SK-N-SH treated with all-trans-retinoic acid at 6 μM for 48 hours (cell line): Measurements from ENCODE around the gene AKT2.

Experiments
- ATAC-seq: fragments of 200-7000 bp; cut with Tn5 transposase; 3 replicates; pipeline ENCODE4 v1.9.1; 2020; ENCODE audit warnings: mild to moderate bottlenecking, moderate library complexity
- BACH2 ChIP-seq: fragments of 250-450 bp; sonication (Bioruptor Pico); IDR thresholded peaks from 2 replicates; pipeline ENCODE4 v1.9.0; 2021; ENCODE audit warnings: mild to moderate bottlenecking, borderline replicate concordance
- CSDC2 ChIP-seq: fragments of 250-450 bp; sonication (Bioruptor Pico); IDR thresholded peaks from 2 replicates; pipeline ENCODE4 v1.5.0; 2020; ENCODE audit warnings: mild to moderate bottlenecking, moderate library complexity
- ESRRG ChIP-seq: fragments of 250-450 bp; sonication (Bioruptor Pico); IDR thresholded peaks from 2 replicates; pipeline ENCODE4 v1.6.1; 2021; ENCODE audit warnings: mild to moderate bottlenecking
- GLIS3 ChIP-seq: fragments of 250-450 bp; sonication (Bioruptor Pico); IDR thresholded peaks from 2 replicates; pipeline ENCODE4 v1.5.0; 2020; ENCODE audit warnings: mild to moderate bottlenecking, moderate library complexity
- ISL1 ChIP-seq: fragments of 250-450 bp; sonication (Bioruptor Pico); IDR thresholded peaks from 2 replicates; pipeline ENCODE4 v2.1.2; 2022; ENCODE audit warnings: mild to moderate bottlenecking, moderate library complexity
- PPARA ChIP-seq: fragments of 250-450 bp; sonication (Bioruptor Pico); IDR thresholded peaks from 2 replicates; pipeline ENCODE4 v1.5.0; 2020; ENCODE audit warnings: mild to moderate bottlenecking, borderline replicate concordance
- RARB ChIP-seq: fragments of 250-450 bp; sonication (Bioruptor Pico); IDR thresholded peaks from 2 replicates; pipeline ENCODE4 v1.8.0; 2021; ENCODE audit warnings: mild to moderate bottlenecking, moderate library complexity
- TCF4 ChIP-seq: fragments of 250-450 bp; sonication (Bioruptor Pico); IDR thresholded peaks from 2 replicates; pipeline ENCODE4 v1.8.0; 2021; ENCODE audit warnings: mild to moderate bottlenecking, moderate library complexity, borderline replicate concordance
- TOX ChIP-seq: fragments of 250-450 bp; sonication (Bioruptor Pico); IDR thresholded peaks from 2 replicates; pipeline ENCODE4 v1.8.0; 2021; ENCODE audit warnings: mild to moderate bottlenecking, moderate library complexity, borderline replicate concordance
- ZC3H10 ChIP-seq: fragments of 250-450 bp; sonication (Bioruptor Pico); IDR thresholded peaks from 2 replicates; pipeline ENCODE4 v1.5.1; 2021; ENCODE audit warnings: mild to moderate bottlenecking, moderate library complexity
- ZFP3 ChIP-seq: fragments of 250-450 bp; sonication (Bioruptor Pico); IDR thresholded peaks from 2 replicates; pipeline ENCODE4 v1.5.0; 2020; ENCODE audit warnings: mild to moderate bottlenecking, moderate library complexity
- ZFP30 ChIP-seq: fragments of 450-650 bp; formaldehyde crosslinking; IDR thresholded peaks from 2 replicates; pipeline ENCODE4 v1.5.0; 2022; ENCODE audit warnings: mild to moderate bottlenecking, moderate library complexity
- ZNF565 ChIP-seq: fragments of 450-650 bp; formaldehyde crosslinking; conservative IDR thresholded peaks from 2 replicates; pipeline ENCODE4 v1.5.0; 2020; ENCODE audit warnings: low read depth, mild to moderate bottlenecking, moderate library complexity
- ZNF70 ChIP-seq: fragments of 450-650 bp; formaldehyde crosslinking; IDR thresholded peaks from 2 replicates; pipeline ENCODE4 v1.5.0; 2020; ENCODE audit warnings: mild to moderate bottlenecking, moderate library complexity
- ZNF8 ChIP-seq: fragments of 450-650 bp; formaldehyde crosslinking; IDR thresholded peaks from 2 replicates; pipeline ENCODE4 v1.5.0; 2020; ENCODE audit warnings: mild to moderate bottlenecking, moderate library complexity
- TF ChIP-seq, protein P1 (sequence below): fragments of 250-450 bp; sonication (Bioruptor Pico); IDR thresholded peaks from 2 replicates; pipeline ENCODE4 v1.5.0; 2020; ENCODE audit warnings: mild to moderate bottlenecking, moderate library complexity
- TF ChIP-seq, protein P2 (sequence below): fragments of 250-450 bp; sonication (Bioruptor Pico); IDR thresholded peaks from 2 replicates; pipeline ENCODE4 v1.5.1; 2020; ENCODE audit warnings: low read depth, mild to moderate bottlenecking, moderate library complexity
- TF ChIP-seq, protein P3 (sequence below): fragments of 250-450 bp; sonication (Bioruptor Pico); IDR thresholded peaks from 2 replicates; pipeline ENCODE4 v1.8.0; 2021; ENCODE audit warnings: low read depth, mild to moderate bottlenecking, moderate library complexity, borderline replicate concordance
- TF ChIP-seq, protein P4 (sequence below): fragments of 250-450 bp; sonication (Bioruptor Pico); IDR thresholded peaks from 2 replicates; pipeline ENCODE4 v1.5.1; 2021; ENCODE audit warnings: mild to moderate bottlenecking, moderate library complexity
- TF ChIP-seq, protein P5 (sequence below): fragments of 250-450 bp; sonication (Bioruptor Pico); IDR thresholded peaks from 2 replicates; pipeline ENCODE4 v1.8.0; 2020; ENCODE audit warnings: mild to moderate bottlenecking, moderate library complexity, borderline replicate concordance

Gene AKT2

DNA sequence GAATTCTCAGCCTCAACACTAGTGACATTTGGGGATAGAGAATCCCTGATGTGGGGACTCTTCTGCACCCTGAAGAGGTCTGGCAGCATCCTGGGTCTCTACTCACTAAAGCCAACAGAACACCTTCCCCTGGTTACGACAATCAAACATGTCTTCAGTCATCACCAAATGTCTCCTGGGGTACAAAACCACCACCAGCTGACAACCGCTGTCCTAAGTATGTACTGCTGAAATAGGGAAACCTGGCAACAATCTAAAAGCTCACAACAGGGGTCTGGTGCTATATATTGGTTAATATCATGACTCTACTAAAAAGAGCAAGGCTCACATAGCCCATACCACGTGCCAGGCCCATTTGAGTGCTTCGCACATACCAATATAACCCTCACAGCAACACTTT lies 13.4 kb downstream of the AKT2 start:
- no peak for TF ChIP-seq GLIS3 (CRISPR knock-in tag)
- no peak for TF ChIP-seq ZNF8 (CRISPR knock-in tag)
- TF ChIP-seq, protein P1, sequence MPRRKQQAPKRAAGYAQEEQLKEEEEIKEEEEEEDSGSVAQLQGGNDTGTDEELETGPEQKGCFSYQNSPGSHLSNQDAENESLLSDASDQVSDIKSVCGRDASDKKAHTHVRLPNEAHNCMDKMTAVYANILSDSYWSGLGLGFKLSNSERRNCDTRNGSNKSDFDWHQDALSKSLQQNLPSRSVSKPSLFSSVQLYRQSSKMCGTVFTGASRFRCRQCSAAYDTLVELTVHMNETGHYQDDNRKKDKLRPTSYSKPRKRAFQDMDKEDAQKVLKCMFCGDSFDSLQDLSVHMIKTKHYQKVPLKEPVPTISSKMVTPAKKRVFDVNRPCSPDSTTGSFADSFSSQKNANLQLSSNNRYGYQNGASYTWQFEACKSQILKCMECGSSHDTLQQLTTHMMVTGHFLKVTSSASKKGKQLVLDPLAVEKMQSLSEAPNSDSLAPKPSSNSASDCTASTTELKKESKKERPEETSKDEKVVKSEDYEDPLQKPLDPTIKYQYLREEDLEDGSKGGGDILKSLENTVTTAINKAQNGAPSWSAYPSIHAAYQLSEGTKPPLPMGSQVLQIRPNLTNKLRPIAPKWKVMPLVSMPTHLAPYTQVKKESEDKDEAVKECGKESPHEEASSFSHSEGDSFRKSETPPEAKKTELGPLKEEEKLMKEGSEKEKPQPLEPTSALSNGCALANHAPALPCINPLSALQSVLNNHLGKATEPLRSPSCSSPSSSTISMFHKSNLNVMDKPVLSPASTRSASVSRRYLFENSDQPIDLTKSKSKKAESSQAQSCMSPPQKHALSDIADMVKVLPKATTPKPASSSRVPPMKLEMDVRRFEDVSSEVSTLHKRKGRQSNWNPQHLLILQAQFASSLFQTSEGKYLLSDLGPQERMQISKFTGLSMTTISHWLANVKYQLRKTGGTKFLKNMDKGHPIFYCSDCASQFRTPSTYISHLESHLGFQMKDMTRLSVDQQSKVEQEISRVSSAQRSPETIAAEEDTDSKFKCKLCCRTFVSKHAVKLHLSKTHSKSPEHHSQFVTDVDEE (CRISPR knock-in tag) = no peak
- TF ChIP-seq, protein P2, sequence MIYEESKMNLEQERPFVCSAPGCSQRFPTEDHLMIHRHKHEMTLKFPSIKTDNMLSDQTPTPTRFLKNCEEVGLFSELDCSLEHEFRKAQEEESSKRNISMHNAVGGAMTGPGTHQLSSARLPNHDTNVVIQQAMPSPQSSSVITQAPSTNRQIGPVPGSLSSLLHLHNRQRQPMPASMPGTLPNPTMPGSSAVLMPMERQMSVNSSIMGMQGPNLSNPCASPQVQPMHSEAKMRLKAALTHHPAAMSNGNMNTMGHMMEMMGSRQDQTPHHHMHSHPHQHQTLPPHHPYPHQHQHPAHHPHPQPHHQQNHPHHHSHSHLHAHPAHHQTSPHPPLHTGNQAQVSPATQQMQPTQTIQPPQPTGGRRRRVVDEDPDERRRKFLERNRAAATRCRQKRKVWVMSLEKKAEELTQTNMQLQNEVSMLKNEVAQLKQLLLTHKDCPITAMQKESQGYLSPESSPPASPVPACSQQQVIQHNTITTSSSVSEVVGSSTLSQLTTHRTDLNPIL (CRISPR knock-in tag) = no peak
- no peak for TF ChIP-seq ZFP30 (CRISPR knock-in tag)
- no peak for TF ChIP-seq ZNF565 (CRISPR knock-in tag)
- no peak for TF ChIP-seq TOX (CRISPR knock-in tag)
- TF ChIP-seq, protein P3, sequence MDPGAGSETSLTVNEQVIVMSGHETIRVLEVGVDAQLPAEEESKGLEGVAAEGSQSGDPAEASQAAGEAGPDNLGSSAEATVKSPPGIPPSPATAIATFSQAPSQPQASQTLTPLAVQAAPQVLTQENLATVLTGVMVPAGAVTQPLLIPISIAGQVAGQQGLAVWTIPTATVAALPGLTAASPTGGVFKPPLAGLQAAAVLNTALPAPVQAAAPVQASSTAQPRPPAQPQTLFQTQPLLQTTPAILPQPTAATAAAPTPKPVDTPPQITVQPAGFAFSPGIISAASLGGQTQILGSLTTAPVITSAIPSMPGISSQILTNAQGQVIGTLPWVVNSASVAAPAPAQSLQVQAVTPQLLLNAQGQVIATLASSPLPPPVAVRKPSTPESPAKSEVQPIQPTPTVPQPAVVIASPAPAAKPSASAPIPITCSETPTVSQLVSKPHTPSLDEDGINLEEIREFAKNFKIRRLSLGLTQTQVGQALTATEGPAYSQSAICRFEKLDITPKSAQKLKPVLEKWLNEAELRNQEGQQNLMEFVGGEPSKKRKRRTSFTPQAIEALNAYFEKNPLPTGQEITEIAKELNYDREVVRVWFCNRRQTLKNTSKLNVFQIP (CRISPR knock-in tag) = no peak
- no peak for TF ChIP-seq ZC3H10 (CRISPR knock-in tag)
- no peak for TF ChIP-seq RARB (CRISPR knock-in tag)
- TF ChIP-seq ESRRG (CRISPR knock-in tag) = no peak
- no peak for TF ChIP-seq PPARA
- TF ChIP-seq CSDC2 (CRISPR knock-in tag) = no peak
- no peak for TF ChIP-seq TCF4 (CRISPR knock-in tag)
- no peak for TF ChIP-seq ISL1
- no peak for ATAC-seq

DNA sequence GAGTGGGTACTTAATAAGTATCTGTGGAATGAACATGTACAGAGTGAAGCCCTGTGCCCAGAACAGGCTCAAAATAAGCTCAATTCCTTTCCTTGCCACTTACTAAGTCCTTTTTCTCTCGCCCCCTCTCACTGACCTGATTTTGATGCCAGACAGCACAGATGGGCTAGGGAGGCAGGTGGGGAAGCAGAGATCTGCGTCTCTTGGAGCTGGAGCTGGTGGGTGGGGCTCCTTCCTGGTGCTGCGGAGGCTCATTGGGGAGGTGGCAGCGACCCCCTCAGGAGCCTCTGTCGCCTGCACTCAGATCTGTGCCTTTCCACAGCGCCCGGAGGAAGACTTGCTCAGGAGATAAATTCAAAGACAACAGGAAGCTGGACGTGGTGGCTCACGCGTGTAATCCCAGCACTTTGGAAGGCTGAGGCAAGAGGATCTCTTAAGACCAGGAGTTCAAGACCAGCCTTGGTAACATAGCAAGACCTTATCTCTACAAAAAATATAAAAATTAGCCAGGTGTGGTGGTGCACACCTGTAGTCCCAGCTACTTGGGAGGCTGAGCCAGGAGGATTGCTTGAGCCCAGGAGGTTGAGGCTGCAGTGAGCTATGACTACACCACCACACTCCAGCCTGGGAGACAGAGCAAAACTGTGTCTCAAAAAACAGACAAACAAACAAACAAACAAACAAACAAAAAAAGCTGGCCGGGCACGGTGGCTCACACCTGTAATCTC lies 14.6 kb downstream of the AKT2 start:
- TF ChIP-seq, protein P3 (CRISPR knock-in tag) = no peak
- TF ChIP-seq, protein P2 (CRISPR knock-in tag) = no peak
- TF ChIP-seq ZFP30 (CRISPR knock-in tag) (no peak), ZNF8 (CRISPR knock-in tag) (no peak), ZNF565 (CRISPR knock-in tag) (no peak), ZFP3 (no peak), ISL1 (no peak), ZNF70 (CRISPR knock-in tag) (no peak), RARB (CRISPR knock-in tag) (no peak), BACH2 (CRISPR knock-in tag) (no peak)
- TF ChIP-seq, protein P4, sequence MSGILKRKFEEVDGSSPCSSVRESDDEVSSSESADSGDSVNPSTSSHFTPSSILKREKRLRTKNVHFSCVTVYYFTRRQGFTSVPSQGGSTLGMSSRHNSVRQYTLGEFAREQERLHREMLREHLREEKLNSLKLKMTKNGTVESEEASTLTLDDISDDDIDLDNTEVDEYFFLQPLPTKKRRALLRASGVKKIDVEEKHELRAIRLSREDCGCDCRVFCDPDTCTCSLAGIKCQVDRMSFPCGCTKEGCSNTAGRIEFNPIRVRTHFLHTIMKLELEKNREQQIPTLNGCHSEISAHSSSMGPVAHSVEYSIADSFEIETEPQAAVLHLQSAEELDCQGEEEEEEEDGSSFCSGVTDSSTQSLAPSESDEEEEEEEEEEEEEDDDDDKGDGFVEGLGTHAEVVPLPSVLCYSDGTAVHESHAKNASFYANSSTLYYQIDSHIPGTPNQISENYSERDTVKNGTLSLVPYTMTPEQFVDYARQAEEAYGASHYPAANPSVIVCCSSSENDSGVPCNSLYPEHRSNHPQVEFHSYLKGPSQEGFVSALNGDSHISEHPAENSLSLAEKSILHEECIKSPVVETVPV (CRISPR knock-in tag) = no peak
- TF ChIP-seq, protein P5, sequence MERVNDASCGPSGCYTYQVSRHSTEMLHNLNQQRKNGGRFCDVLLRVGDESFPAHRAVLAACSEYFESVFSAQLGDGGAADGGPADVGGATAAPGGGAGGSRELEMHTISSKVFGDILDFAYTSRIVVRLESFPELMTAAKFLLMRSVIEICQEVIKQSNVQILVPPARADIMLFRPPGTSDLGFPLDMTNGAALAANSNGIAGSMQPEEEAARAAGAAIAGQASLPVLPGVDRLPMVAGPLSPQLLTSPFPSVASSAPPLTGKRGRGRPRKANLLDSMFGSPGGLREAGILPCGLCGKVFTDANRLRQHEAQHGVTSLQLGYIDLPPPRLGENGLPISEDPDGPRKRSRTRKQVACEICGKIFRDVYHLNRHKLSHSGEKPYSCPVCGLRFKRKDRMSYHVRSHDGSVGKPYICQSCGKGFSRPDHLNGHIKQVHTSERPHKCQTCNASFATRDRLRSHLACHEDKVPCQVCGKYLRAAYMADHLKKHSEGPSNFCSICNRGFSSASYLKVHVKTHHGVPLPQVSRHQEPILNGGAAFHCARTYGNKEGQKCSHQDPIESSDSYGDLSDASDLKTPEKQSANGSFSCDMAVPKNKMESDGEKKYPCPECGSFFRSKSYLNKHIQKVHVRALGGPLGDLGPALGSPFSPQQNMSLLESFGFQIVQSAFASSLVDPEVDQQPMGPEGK = no peak

More for the DNA sequence above, 14.6 kb downstream of the AKT2 start:
- ATAC-seq = no peak
